HPDE6-E6E7 (cell line): Measurements from ENCODE around the gene ERCC1.

Experiments
- DNase-seq: peaks from one replicate; pipeline ENCODE4 v3.0.0; 2011; ENCODE audit warnings: missing footprints; ENCODE audit errors: extremely low spot score

The ERCC1 gene

GRCh38 chr19:45423589-45424190 lies at the start of gene ERCC1:
ERCC1 (minus strand) TSS chr19:45423917; CDS start chr19:45423374, 543 bp downstream.
- peak; percentile 97 for DNase-seq

GRCh38 chr19:45473367-45473681 lies 49.6 kb upstream of the ERCC1 start:
- DNase-seq = no peak

- DNase-seq = no peak
These were observed 49.0 kb upstream of the ERCC1 start for GRCh38 chr19:45472563-45473366.

GRCh38 chr19:45471931-45472562 lies 48.3 kb upstream of the ERCC1 start:
- no peak for DNase-seq

- no peak for DNase-seq
These were observed 47.6 kb upstream of the ERCC1 start for GRCh38 chr19:45471111-45471930.

- no peak for DNase-seq
These were observed 47.0 kb upstream of the ERCC1 start for GRCh38 chr19:45470762-45471081.

GRCh38 chr19:45469945-45470761 lies 46.4 kb upstream of the ERCC1 start:
- DNase-seq = no peak

- DNase-seq = no peak
These were observed 45.6 kb upstream of the ERCC1 start for GRCh38 chr19:45469132-45469944.

GRCh38 chr19:45468803-45469131 lies 45.0 kb upstream of the ERCC1 start:
- no peak for DNase-seq

GRCh38 chr19:45468159-45468651 lies 44.5 kb upstream of the ERCC1 start:
- DNase-seq = no peak

GRCh38 chr19:45467456-45468158 lies 43.9 kb upstream of the ERCC1 start, which contains the start of gene FOSB:
FOSB (plus strand) TSS chr19:45467996; CDS start chr19:45468587, 591 bp downstream.
- peak; percentile 83 for DNase-seq

GRCh38 chr19:45467115-45467455 lies 43.4 kb upstream of the ERCC1 start:
- no peak for DNase-seq

GRCh38 chr19:45464852-45465441 lies 41.2 kb upstream of the ERCC1 start:
- no peak for DNase-seq

GRCh38 chr19:45464274-45464673 lies 40.6 kb upstream of the ERCC1 start:
- DNase-seq = no peak

- DNase-seq = no peak
These were observed 39.5 kb upstream of the ERCC1 start for GRCh38 chr19:45463241-45463640.

- no peak for DNase-seq
These were observed 38.5 kb upstream of the ERCC1 start for GRCh38 chr19:45462174-45462573.

GRCh38 chr19:45460807-45461347 lies 37.2 kb upstream of the ERCC1 start:
- DNase-seq = no peak

- no peak for DNase-seq
These were observed 34.1 kb upstream of the ERCC1 start for GRCh38 chr19:45457776-45458175.

- no peak for DNase-seq
These were observed 32.7 kb upstream of the ERCC1 start for GRCh38 chr19:45456500-45456815.
